PC-3 (cell line): ENCODE data around the gene ABCC3. TPM values are rescaled to one million over a fixed set of nuclear protein-coding genes. Genes with fewer than 3 reads are reported as not detected.

Experiments
- ATAC-seq: fragments of 200-7000 bp; cut with Tn5 transposase; 2 replicates; pipeline ENCODE4 v1.9.1; 2020; ENCODE audit warnings: mild to moderate bottlenecking, moderate library complexity
- BruUV-seq: library from RNA; stranded (reverse); fragments of 400-500 nt; replicated peaks from 2 replicates; lab custom pipeline; 2021; lab: Mats Ljungman, UMichigan
- CTCF ChIA-PET: fragments of 300-600 bp; sonication (Branson Sonifier 250); formaldehyde crosslinking; loops from one replicate; lab custom pipeline; 2022; ENCODE audit warnings: antibody characterized with exemption; lab: Charles Lee
- POLR2A ChIA-PET: fragments of 300-600 bp; sonication (Branson Sonifier 250); formaldehyde crosslinking; loops from one replicate; lab custom pipeline; 2022; ENCODE audit warnings: antibody characterized with exemption; ENCODE audit not compliant: unreplicated experiment; lab: Charles Lee
- DNase-seq: peaks from one replicate; pipeline ENCODE4 v3.0.0-alpha.2; 2015
- H2AFZ ChIP-seq: fragments of 300-600 bp; sonication (generic); 2 replicates; pipeline ENCODE4 v1.6.0; 2016; ENCODE audit warnings: antibody characterized with exemption, low read length
- H3F3A ChIP-seq: fragments of 300-600 bp; sonication (generic); one replicate; pipeline ENCODE4 v1.6.0; 2017; ENCODE audit warnings: antibody characterized with exemption, low read length, control low read depth, mild to moderate bottlenecking; ENCODE audit not compliant: unreplicated experiment
- H3K27ac ChIP-seq: fragments of 300-600 bp; sonication (generic); 2 replicates; pipeline ENCODE4 v1.5.1; 2016; ENCODE audit warnings: mild to moderate bottlenecking, low read length
- H3K27me3 ChIP-seq: fragments of 300-600 bp; sonication (generic); 2 replicates; pipeline ENCODE4 v1.6.1; 2016; ENCODE audit warnings: low read length, mixed read lengths
- H3K36me3 ChIP-seq: fragments of 300-600 bp; sonication (generic); 2 replicates; pipeline ENCODE4 v1.6.1; 2016; ENCODE audit warnings: low read depth, mixed run types, low read length, mixed read lengths
- H3K4me1 ChIP-seq: fragments of 300-600 bp; sonication (generic); 2 replicates; pipeline ENCODE4 v1.5.1; 2016; ENCODE audit warnings: low read length; ENCODE audit not compliant: insufficient read depth
- H3K4me2 ChIP-seq: fragments of 300-600 bp; sonication (generic); 2 replicates; pipeline ENCODE4 v1.6.0; 2016; ENCODE audit warnings: low read length
- H3K4me3 ChIP-seq: fragments of 300-600 bp; sonication (generic); 2 replicates; pipeline ENCODE4 v1.5.1; 2016; ENCODE audit warnings: mild to moderate bottlenecking, low read length, mixed read lengths
- H3K79me2 ChIP-seq: fragments of 300-600 bp; sonication (generic); 2 replicates; pipeline ENCODE4 v1.6.1; 2017; ENCODE audit warnings: low read length, mixed read lengths
- H3K9ac ChIP-seq: fragments of 300-600 bp; sonication (generic); 2 replicates; pipeline ENCODE4 v1.6.0; 2016; ENCODE audit warnings: mild to moderate bottlenecking, low read length
- H3K9me2 ChIP-seq: fragments of 300-600 bp; sonication (generic); replicated peaks from 2 replicates; pipeline ENCODE4 v1.6.1; 2016; ENCODE audit warnings: mixed run types, low read length, mixed read lengths
- H3K9me3 ChIP-seq: fragments of 300-600 bp; sonication (generic); 2 replicates; pipeline ENCODE4 v1.6.1; 2016; ENCODE audit warnings: low read length, mixed read lengths
- H4K20me1 ChIP-seq: fragments of 300-600 bp; sonication (generic); 2 replicates; pipeline ENCODE4 v1.6.1; 2016; ENCODE audit warnings: low read length, mixed read lengths
- CTCF ChIP-seq: fragments of 300-600 bp; sonication (generic); conservative IDR thresholded peaks from 2 replicates; pipeline ENCODE4 v1.5.1; 2017; ENCODE audit warnings: antibody characterized with exemption, low read depth, mild to moderate bottlenecking, low read length
- EZH2 ChIP-seq: fragments of 300-600 bp; sonication (generic); IDR thresholded peaks from one replicate; pipeline ENCODE4 v1.6.1; 2017; ENCODE audit warnings: antibody characterized with exemption, mild to moderate bottlenecking, low read length; ENCODE audit not compliant: unreplicated experiment
- EZH2phosphoT487 ChIP-seq: fragments of 300-600 bp; sonication (generic); IDR thresholded peaks from 2 replicates; pipeline ENCODE4 v1.6.1; 2018; ENCODE audit warnings: mild to moderate bottlenecking, antibody characterized with exemption, low read length, borderline replicate concordance
- intact Hi-C: fragments of 100-400 bp; cut with micrococcal nuclease; formaldehyde crosslinking; loops from 2 replicates; pipeline ENCODE4 v1.9.0; 2023
- total RNA-seq: library from RNA; depleted of rRNA; stranded (reverse); fragments of >200 nt; gene quantifications from 2 replicates; pipeline ENCODE4 v1.2.3, GENCODE V29; 2014

ABCC3 gene
- total RNA-seq, 1 experiment from 2014 or later = 50.2 TPM

DNA sequence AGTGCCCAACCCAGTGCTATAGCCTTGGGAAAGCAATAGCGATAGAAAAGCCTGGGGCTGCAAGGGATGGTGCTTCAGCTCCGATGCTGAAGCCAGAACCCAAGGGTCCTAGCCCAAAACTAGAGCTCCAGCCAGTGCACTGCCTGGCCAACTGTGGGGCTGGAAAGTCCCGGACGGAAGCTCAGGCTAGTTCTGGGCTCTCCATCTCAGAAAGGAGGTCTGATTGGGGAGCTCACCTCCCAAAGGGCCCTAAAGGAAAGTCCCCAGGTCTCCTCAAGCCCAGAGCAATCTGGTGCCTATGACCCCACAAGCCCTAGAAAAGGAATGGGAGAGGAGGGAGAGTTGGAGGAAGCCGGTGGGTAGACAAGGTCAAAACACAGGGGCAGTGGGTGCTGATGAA is 2.0 kb upstream of the ABCC3 start:
- H3F3A ChIP-seq = peaks cover 4% of the 10 kb centered on the region
- intact Hi-C loops = loop anchor here (5.0 to 10.0 kb wide), 2 partner anchors 70 to 238 kb away; partner anchors contain the start of genes CACNA1G and LRRC59
- H3K9me2 ChIP-seq = no peaks in the 10 kb centered on the region
- H4K20me1 ChIP-seq = no peaks in the 10 kb centered on the region
- H3K9me3 ChIP-seq = no peaks in the 10 kb centered on the region
- H3K36me3 ChIP-seq = no peaks in the 10 kb centered on the region
- H3K27ac ChIP-seq = no peak overlapping the region
- no peak for ATAC-seq
- H3K79me2 ChIP-seq = peaks cover 35% of the 10 kb centered on the region
- TF ChIP-seq EZH2phosphoT487 = no peak
- no peak for TF ChIP-seq EZH2
- TF ChIP-seq CTCF = no peak
- no peak overlapping the region for H3K4me3 ChIP-seq
- CTCF ChIA-PET = interaction anchor here (0.6 kb wide), 1 partner anchor 97 kb away, joined by 3 read pairs; no protein-coding TSS in a partner anchor
- H3K4me2 ChIP-seq = no peak overlapping the region
- peaks cover 65% of the 10 kb centered on the region for H3K4me1 ChIP-seq
- no peak for DNase-seq
- POLR2A ChIA-PET = no interaction called here
- no TSS peak for BruUV-seq
- H3K27me3 ChIP-seq = no peaks in the 10 kb centered on the region
- H3K9ac ChIP-seq = no peak overlapping the region
- no peak overlapping the region for H2AFZ ChIP-seq

GRCh38 chr17:50633683-50634082 is 998 bp upstream of the ABCC3 start:
- no TSS peak for BruUV-seq
- TF ChIP-seq CTCF (no peak), EZH2 (no peak), EZH2phosphoT487 (no peak)
- intact Hi-C loops = loop anchor here (5.0 to 10.0 kb wide), 2 partner anchors 71 to 239 kb away; partner anchors contain the start of genes CACNA1G and LRRC59
- ATAC-seq (no peak), DNase-seq (no peak)
- Histone ChIP-seq H3K9ac (no peak overlapping the region), H3K9me2 (no peaks in the 10 kb centered on the region), H3K4me1 (peaks cover 65% of the 10 kb centered on the region), H3K9me3 (no peaks in the 10 kb centered on the region), H3K36me3 (no peaks in the 10 kb centered on the region), H3F3A (peaks cover 12% of the 10 kb centered on the region), H3K4me3 (no peak overlapping the region), H3K79me2 (peaks cover 36% of the 10 kb centered on the region), H3K27me3 (no peaks in the 10 kb centered on the region), H2AFZ (no peak overlapping the region), H4K20me1 (no peaks in the 10 kb centered on the region), H3K4me2 (no peak overlapping the region), H3K27ac (no peak overlapping the region)
- POLR2A ChIA-PET = no interaction called here
- CTCF ChIA-PET = no interaction called here
